AG04450 (cell line): ENCODE measurements around the gene GRIA1. TPM values are rescaled to one million over a fixed set of nuclear protein-coding genes. Genes with fewer than 3 reads are reported as not detected.
A peak's percentile ranks its signal among the peaks of the same experiment; 100 is the strongest.

Source experiments
- CTCF ChIA-PET: fragments of 300-600, 350-600 bp; formaldehyde crosslinking; extraction: SDS; loops from one replicate; lab custom pipeline; 2022; ENCODE audit warnings: antibody characterized with exemption, inconsistent platforms; lab: Charles Lee
- POLR2A ChIA-PET: fragments of 350-600 bp; formaldehyde crosslinking; extraction: SDS; loops from one replicate; lab custom pipeline; 2021; ENCODE audit warnings: antibody characterized with exemption, inconsistent platforms; lab: Yijun Ruan, JAX
- DNase-seq: peaks from one replicate; pipeline ENCODE4 v3.0.0-alpha.2; 2011; ENCODE audit warnings: low read depth, low spot score
- H3K27ac ChIP-seq: one replicate; pipeline ENCODE4 v1.5.1; 2012; ENCODE audit warnings: low read depth, low read length, control low read depth
- H3K27me3 ChIP-seq: one replicate; pipeline ENCODE4 v1.6.0; 2012; ENCODE audit warnings: low read length; ENCODE audit not compliant: control insufficient read depth, insufficient read depth
- H3K4me3 ChIP-seq: 2 replicates; pipeline ENCODE4 v1.5.1; 2011; ENCODE audit warnings: mild to moderate bottlenecking, low read depth, low read length, control low read depth
- H3K9me3 ChIP-seq: 2 replicates; pipeline ENCODE4 v1.5.1; 2012; ENCODE audit warnings: low read length; ENCODE audit not compliant: control insufficient read depth, insufficient read depth
- CTCF ChIP-seq: IDR thresholded peaks from 2 replicates; pipeline ENCODE4 v1.5.1; 2011; ENCODE audit warnings: low read depth, low read length, control low read depth, inconsistent platforms
- polyA plus RNA-seq: library from polyadenylated mRNA; depleted of rRNA; stranded (reverse); fragments of >200 nt; gene quantifications from 2 replicates; pipeline ENCODE4 v1.2.3, GENCODE V29; 2011

Gene GRIA1
- polyA plus RNA-seq, 1 experiment = 0.42 TPM

GRCh38 chr5:153756540-153756939 is 266.1 kb downstream of the GRIA1 start:
- Histone ChIP-seq H3K9me3 (no peaks in the 10 kb centered on the region), H3K27ac (no peak overlapping the region), H3K27me3 (no peaks in the 10 kb centered on the region), H3K4me3 (no peak overlapping the region)
- ChIA-PET CTCF (interaction anchor here (1.2 to 2.2 kb wide), 2 partner anchors 209 to 259 kb away, joined by 5 to 10 read pairs; no protein-coding TSS in a partner anchor), POLR2A (no interaction called here)
- TF ChIP-seq CTCF = peak; percentile 11; the same call in 1 of the 2 replicates
- DNase-seq = no peak

- Histone ChIP-seq H3K9me3 (no peaks in the 10 kb centered on the region), H3K4me3 (no peak overlapping the region), H3K27me3 (no peaks in the 10 kb centered on the region), H3K27ac (no peak overlapping the region)
- TF ChIP-seq CTCF = no peak
- DNase-seq = no peak
- ChIA-PET CTCF (no interaction called here), POLR2A (no interaction called here)
Observed at GRCh38 chr5:153765987-153766386, 275.5 kb downstream of the GRIA1 start.

- no peak for DNase-seq
- no peaks in the 10 kb centered on the region for H3K27me3 ChIP-seq
- ChIA-PET CTCF (no interaction called here), POLR2A (no interaction called here)
- no peak for TF ChIP-seq CTCF
- no peaks in the 10 kb centered on the region for H3K9me3 ChIP-seq
- no peak overlapping the region for H3K27ac ChIP-seq
- H3K4me3 ChIP-seq = no peak overlapping the region
Observed at GRCh38 chr5:153767221-153768188, 277.0 kb downstream of the GRIA1 start.

- H3K27ac ChIP-seq = peak overlapping the region; percentile 13
- TF ChIP-seq CTCF = no peak
- H3K4me3 ChIP-seq = no peak overlapping the region
- DNase-seq = no peak
- H3K9me3 ChIP-seq = no peaks in the 10 kb centered on the region
- ChIA-PET CTCF (interaction anchor here (1.3 kb wide), 1 partner anchor 273 kb away, joined by 3 read pairs; no protein-coding TSS in a partner anchor), POLR2A (no interaction called here)
- no peaks in the 10 kb centered on the region for H3K27me3 ChIP-seq
Observed at GRCh38 chr5:153770066-153770465, 279.6 kb downstream of the GRIA1 start.

- H3K27me3 ChIP-seq = no peaks in the 10 kb centered on the region
- DNase-seq = no peak
- no peaks in the 10 kb centered on the region for H3K9me3 ChIP-seq
- ChIA-PET CTCF (interaction anchor here (0.6 kb wide), 1 partner anchor 634 kb away, joined by 3 read pairs; no protein-coding TSS in a partner anchor), POLR2A (no interaction called here)
- TF ChIP-seq CTCF = no peak
- H3K4me3 ChIP-seq = no peak overlapping the region
- no peak overlapping the region for H3K27ac ChIP-seq
Observed at GRCh38 chr5:153774686-153775085, 284.2 kb downstream of the GRIA1 start.
